GM21717 (cell line): Measurements from ENCODE around the gene VPS26C.
A peak's percentile ranks its signal among the peaks of the same experiment; 100 is the strongest.

Experiments used
- ATAC-seq: cut with Tn5 transposase; IDR thresholded peaks from one replicate; pipeline ENCODE4 v1.9.1; 2021; ENCODE audit warnings: mild to moderate bottlenecking, moderate library complexity; ENCODE audit not compliant: unreplicated experiment

The VPS26C gene

DNA sequence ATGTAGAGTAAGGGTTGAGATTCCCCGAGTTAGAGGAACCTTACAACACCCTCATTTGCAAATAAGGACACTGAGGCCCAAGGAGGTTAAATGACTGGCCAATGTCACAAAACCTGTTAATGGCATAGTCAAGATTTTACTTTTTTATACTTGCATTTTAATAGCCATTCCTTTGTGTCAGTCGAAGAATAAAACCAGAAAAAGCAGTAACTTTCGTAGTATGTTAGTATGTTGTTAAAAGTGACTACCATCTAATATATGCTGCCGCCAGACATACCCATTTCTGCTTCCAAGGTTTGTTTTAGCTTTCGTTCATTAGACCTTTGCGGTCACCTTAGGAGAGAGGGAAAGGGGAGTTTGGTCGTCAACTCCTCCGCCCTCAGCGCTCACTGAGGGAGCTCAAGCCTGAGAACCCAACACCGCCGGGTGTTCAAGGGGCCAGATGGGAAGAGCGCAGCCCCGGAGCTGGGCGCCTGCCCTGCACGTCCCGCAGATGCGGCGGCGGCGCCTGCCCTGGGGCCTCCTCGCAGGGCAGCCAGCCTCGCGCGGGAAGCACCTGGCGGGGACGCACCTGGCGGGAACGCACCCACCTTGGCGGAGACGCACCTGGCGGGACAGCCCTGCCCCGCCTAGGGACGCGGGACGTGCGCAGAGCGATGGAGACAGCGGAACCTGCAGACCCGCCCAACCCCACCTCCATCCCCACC is 466 bp downstream of the VPS26C start:
- ATAC-seq: peak; percentile 12

GRCh38 chr21:37264808-37265207 is 2.3 kb downstream of the VPS26C start:
- ATAC-seq: no peak

- no peak for ATAC-seq
Measured at GRCh38 chr21:37263827-37264600, 3.1 kb downstream of the VPS26C start.

DNA sequence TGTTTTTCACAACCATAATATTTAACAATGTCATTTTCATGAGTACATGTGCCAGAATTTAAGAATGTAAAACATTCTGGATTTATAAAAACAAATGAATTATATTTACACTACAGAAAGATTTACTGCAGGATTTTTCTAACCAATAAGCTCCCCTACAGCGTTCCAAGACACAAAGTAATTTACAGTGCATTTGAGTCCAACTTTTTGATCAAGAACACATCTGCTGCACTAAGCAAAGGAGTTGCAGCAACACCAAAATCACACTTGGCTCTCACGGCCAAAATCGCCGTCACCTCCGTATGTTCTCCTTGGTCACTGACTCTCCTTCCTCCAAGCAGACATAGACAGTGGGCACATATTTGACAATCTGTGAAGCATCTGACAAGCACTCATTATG is 7.7 kb downstream of the VPS26C start:
- ATAC-seq: no peak

DNA sequence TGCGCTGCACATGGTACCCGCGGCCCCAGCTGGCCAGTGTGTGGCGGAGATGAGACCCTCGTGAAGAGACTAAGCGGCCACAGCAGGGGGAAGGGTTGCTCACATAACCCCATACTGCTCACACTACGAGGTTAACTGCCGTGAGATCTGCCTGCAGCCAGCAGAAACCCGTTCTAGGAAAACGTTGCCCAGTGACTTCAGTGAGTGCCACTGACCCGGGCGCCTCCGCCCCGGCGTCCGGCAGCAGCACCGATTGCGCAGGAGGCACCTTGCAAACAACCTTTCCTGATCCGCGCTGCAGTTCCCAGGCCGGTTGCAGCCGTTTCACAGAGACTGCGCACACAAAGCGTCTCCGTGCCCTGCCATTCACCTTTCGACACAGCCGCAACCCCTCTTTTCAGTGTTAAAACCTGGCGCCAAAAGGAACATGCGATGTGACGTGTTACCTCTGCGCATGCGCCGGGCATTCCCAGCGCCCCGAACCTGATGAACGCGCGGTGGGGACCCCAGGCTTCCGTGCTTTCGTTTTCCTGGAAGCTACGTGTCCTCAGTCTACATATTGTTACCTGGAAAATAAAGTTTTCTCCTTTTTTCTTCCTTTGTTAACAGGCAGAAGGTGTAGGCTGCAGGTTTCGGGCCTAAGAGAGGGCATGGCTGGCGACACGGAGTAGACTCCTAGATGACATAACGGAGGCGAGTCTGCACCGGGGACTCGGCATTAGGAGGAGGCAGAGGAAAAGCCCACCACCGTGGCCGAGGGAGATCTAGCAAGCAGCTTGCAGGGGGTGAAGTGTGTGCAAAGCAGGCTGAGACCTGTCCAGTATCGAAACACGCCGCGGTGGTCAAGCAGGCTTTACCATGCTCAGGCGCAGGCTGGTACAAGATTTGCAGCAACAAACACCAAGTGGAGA is 8.9 kb downstream of the VPS26C start:
- peak; percentile 65 for ATAC-seq

- peak; percentile 27 for ATAC-seq
Measured at GRCh38 chr21:37257511-37257966, 9.6 kb downstream of the VPS26C start.

- no peak for ATAC-seq
Measured at GRCh38 chr21:37253991-37254390, 13.1 kb downstream of the VPS26C start.

DNA sequence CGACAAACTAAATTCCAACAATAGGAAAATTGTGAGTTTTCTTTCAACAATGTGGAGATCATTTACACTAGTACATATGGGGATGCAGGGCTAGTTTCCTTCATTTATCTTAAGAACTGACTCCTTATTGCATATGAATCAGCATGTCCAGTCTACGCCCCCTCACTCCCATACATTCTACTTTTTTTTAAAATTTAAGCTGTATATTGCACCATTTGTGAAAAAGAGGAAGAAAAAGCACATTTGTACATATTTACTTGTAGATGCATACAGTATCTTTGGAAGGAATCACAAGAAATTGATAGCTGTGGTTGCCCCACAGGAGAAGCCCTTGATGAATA is 15.9 kb downstream of the VPS26C start:
- ATAC-seq: no peak

GRCh38 chr21:37249112-37249904 is 17.8 kb downstream of the VPS26C start:
- no peak for ATAC-seq

DNA sequence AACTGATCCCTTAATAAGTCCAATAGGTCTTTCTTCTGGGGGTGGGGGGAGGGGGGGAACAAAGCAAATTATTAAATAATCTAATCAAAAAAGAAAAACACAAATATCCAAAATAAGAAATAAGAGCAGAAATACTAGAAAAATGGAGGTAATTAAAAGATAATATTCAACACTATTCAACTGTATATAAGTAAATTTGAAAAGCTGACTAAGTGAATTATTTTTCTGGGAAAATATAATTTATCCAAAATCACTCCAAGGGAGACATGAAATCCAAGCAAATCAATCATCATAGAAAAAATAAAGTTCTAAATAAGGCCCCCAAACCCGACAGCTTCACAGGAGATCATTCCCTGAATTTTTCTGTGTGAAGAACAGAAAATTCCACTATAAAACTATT is 18.8 kb downstream of the VPS26C start:
- ATAC-seq: no peak

GRCh38 chr21:37245151-37245550 is 22.0 kb downstream of the VPS26C start:
- ATAC-seq: no peak

DNA sequence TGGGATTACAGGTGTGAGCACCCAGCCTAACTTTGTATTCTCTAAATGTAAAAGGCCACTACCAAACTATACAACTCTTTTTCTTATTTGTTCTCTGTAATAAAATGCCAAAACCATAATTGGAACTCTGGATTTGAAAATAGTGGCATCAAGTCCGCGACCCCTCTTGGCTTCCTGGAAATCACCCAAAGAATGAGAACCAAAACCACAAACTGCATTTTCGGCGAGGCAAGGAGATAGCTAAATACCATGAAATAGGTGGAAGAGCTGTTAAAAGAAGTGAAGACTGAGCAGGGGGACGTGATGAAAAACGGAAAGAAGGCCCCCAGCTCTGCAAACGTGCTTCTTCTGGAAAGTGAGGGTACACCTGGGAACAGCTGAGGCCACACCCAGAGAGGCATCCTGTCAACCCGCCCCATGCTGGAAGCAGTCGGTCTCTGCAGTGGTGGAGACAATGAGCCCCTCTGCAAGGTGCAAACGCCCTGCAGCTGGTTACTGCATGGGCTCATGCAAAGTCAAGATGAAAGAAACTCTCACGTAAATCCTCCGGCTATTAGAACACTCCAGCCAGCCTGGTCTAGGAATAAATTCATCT is 22.5 kb downstream of the VPS26C start:
- ATAC-seq: no peak

- no peak for ATAC-seq
Measured at GRCh38 chr21:37243961-37244360, 23.2 kb downstream of the VPS26C start.

- ATAC-seq: no peak
Measured at GRCh38 chr21:37241426-37241825, 25.7 kb downstream of the VPS26C start.

DNA sequence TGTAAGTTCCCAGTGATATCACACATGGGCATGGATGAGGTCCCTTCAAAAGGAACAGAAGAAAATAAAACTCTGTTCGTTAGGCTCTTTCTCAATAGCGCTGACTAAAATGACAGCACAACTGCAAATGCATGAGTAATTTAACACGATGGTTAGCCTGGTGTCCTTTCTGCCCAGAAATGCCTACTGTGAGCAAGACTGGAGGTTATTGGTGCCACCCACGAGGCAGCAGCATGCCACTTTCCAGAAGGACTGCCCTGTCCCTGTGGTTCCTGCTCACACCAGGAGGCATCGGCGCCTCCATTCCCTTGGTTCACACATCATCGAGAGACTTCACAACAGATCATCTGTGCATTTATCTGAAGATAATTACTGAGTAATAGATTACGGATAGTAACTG is 26.2 kb downstream of the VPS26C start:
- no peak for ATAC-seq

DNA sequence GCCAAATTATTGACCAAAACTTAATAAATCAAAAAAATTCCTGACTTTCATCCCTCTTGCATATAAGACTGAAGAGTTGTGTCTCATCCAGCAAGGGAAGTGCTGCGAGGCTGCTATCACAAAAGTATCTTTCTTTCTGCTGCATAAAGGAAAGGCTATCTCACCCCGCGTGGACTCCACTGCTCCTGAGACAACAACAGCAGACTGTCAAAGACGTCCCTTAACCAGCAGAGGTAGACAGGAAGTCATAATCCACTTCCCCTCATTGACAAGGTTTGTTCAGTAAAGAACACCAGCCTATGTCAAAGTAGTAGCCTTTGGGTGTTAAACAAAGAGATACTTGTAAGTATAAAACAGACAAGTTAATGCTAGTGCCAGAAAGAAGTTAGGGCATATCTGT is 29.4 kb downstream of the VPS26C start:
- ATAC-seq: no peak

GRCh38 chr21:37237346-37237745 is 29.8 kb downstream of the VPS26C start:
- no peak for ATAC-seq

GRCh38 chr21:37233551-37234146 is 33.5 kb downstream of the VPS26C start:
- ATAC-seq: no peak

DNA sequence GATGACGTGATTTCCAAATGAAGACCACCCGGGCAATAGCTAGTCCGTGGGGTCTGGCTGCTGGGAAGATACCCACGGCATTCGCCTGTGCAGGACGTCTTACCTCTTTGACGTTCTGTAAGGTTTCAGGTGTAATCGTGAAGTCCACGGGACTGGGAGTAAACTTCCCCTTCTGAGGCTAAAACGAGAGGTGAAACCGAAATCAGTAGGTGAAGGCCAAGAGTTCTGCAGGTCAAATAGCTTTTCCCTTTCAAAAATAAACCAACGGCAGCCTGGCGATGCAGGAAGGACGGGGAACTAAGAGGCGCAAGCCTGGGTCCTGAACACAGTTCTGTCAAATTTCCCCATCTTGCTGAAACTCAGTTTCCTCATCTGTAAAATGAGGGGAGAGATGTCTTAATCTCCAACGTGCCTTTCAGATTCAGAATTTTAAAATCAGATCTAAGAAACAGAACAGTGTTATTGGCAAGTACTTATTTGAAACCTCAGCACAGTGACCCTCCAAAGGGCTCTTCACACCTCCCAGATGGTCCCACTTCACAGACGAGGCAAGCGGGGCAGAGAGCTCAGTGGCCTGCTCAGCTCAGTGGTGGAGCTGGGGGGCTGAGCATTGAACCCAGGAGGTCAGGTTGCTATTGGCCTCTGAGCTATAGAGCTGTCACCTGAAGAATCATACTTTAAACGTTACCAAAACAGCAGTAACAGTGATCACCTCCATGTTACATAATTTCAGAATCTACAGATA is 34.7 kb downstream of the VPS26C start:
- ATAC-seq: no peak
